Body of pancreas (tissue), 4 donors: ENCODE results near the gene HLA-DPB1.

Experiments
- POLR2A ChIP-seq, 3 donors: fragments of 450-650 bp; IDR thresholded peaks; one replicate each; pipeline ENCODE4 v1.6.1; 2016; ENCODE audit warnings: antibody characterized with exemption in 3 of 3, mild to moderate bottlenecking in 2 of 3
- TF ChIP-seq, protein P1 (sequence below), 7 experiments: fragments of 450-650 bp in 4 of 7; fragments of 200-600 bp in 3 of 7; sonication (generic) in 3 of 7; IDR thresholded peaks; one replicate each; pipeline ENCODE4 v1.5.1; 2016 to 2019; ENCODE audit warnings: antibody characterized with exemption in 7 of 7

DNA sequence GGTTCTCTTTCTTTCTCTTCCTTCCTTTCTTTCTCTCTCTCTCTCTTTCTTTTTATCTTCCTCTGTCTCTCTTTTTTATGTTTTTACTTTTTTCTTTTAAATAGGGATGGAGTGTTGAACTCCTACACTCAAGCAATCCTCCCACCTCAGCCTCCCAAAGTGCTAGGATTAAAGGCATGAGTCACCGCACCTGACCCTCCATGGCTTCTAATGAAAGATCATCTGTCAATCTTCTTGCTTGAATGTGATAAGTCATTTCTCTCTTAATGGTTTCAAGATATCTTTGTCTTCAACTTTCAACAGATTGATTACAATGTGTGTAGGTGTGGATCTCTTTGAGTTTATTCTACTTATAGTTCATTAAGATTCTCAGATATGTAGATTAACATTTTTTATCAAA is 41.2 kb upstream of the HLA-DPB1 start:
- TF ChIP-seq, protein P1, sequence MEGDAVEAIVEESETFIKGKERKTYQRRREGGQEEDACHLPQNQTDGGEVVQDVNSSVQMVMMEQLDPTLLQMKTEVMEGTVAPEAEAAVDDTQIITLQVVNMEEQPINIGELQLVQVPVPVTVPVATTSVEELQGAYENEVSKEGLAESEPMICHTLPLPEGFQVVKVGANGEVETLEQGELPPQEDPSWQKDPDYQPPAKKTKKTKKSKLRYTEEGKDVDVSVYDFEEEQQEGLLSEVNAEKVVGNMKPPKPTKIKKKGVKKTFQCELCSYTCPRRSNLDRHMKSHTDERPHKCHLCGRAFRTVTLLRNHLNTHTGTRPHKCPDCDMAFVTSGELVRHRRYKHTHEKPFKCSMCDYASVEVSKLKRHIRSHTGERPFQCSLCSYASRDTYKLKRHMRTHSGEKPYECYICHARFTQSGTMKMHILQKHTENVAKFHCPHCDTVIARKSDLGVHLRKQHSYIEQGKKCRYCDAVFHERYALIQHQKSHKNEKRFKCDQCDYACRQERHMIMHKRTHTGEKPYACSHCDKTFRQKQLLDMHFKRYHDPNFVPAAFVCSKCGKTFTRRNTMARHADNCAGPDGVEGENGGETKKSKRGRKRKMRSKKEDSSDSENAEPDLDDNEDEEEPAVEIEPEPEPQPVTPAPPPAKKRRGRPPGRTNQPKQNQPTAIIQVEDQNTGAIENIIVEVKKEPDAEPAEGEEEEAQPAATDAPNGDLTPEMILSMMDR (IDR thresholded peaks at IDR 0.05), result no peak
- TF ChIP-seq POLR2A (IDR thresholded peaks at IDR 0.05), result no peak
